Pancreas (tissue), 10 donors: Measurements from ENCODE around the gene CHST11. TPM values are rescaled to one million over a fixed set of nuclear protein-coding genes. Genes with fewer than 3 reads are reported as not detected.

Source experiments
- ATAC-seq, 4 donors: fragments of 200-7000 bp; cut with Tn5 transposase; one replicate each; pipeline versions ENCODE4 v1.8.0 to v1.9.1; 2020; ENCODE audit warnings: mild to moderate bottlenecking in 4 of 4, moderate library complexity in 4 of 4
- DNase-seq, 6 donors: peaks; one replicate each; pipeline ENCODE4 v3.0.0-alpha.2; 2020
- FAIRE-seq: peaks from 2 replicates; lab custom pipeline; 2012; peaks lifted over from hg19 to GRCh38; lab: Jason Lieb, UNC
- H3K27ac ChIP-seq, 4 donors: fragments of 200-600 bp; sonication (generic); 1 replicate in 3 of 4; 2 replicates in 1 of 4; pipeline versions ENCODE4 v1.5.0 to v1.8.0; 2020
- H3K27me3 ChIP-seq, 4 donors: fragments of 200-600 bp; one replicate each; pipeline ENCODE4 v1.8.0; 2021
- H3K36me3 ChIP-seq, 3 donors: fragments of 200-600 bp; sonication (generic) in 1 of 3; one replicate each; pipeline versions ENCODE4 v1.5.0 to v1.8.0; 2020 to 2021
- H3K4me1 ChIP-seq, 3 donors: fragments of 200-600 bp; one replicate each; pipeline ENCODE4 v1.8.0; 2021
- H3K4me3 ChIP-seq, 4 donors: fragments of 200-600 bp; sonication (generic) in 2 of 4; one replicate each; pipeline versions ENCODE4 v1.5.0 to v1.8.0; 2020 to 2021
- H3K9me3 ChIP-seq, 4 donors: fragments of 200-600 bp; one replicate each; pipeline ENCODE4 v1.8.0; 2021
- CTCF ChIP-seq, 4 donors: fragments of 200-600 bp; sonication (generic) in 3 of 4; IDR thresholded peaks; one replicate each; pipeline versions ENCODE4 v1.5.0 to v1.8.0; 2021; ENCODE audit warnings: antibody characterized with exemption in 4 of 4
- WGBS, 2 donors: extraction: QIAGEN DNeasy Blood & Tissue Kit; methylation state at CpG; one replicate each; pipeline ENCODE4 v1.1.7; 2013; 5-methylcytosine and 5-hydroxymethylcytosine counted together
- intact Hi-C, 3 donors: fragments of 100-400 bp; cut with DNase I; formaldehyde crosslinking; loops; one replicate each; pipeline versions ENCODE4 v1.11.1 to v1.14.2; 2022
- polyA plus RNA-seq, 2 donors: library from polyadenylated mRNA; stranded (reverse); fragments of 200-250 nt; gene quantifications; one replicate each; pipeline ENCODE4 v1.2.3, GENCODE V29; 2013
- total RNA-seq, 6 donors: library from RNA; stranded (reverse); fragmentation: NEBNext Ultra II Directional in 4 of 6; extraction: Animal tissue kit (Norgen Biotek cat#: 25700) in 4 of 6; gene quantifications; one replicate each; pipeline versions ENCODE4 v1.2.1 to v1.2.4, GENCODE V29; 2021 to 2023
- donor health status: healthy with polysubstance abuse.
- donor health status: DM: no; HTN: no; CAD: no; lungs with moderate emphysema.
- donor health status: DM: no; HTN: no; CAD: no.
- donor health status: control.
- donor health status: control.
- donor health status: Bipolar disorder and iron deficiency.
- donor health status: DM: yes; HTN: yes; CAD: no.
- donor health status: DM: no; HTN: no; CAD: no.
- donor health status: DM: no; HTN: no; CAD: no.
- donor health status: DM: yes; HTN: yes; CAD: no.

CHST11 gene
- total and polyA plus RNA-seq, 8 donors: 1.1 to 14.8 (median 7.8) TPM

- H3K27me3 ChIP-seq: no peaks in the 10 kb centered on the region
- H3K4me1 ChIP-seq: peaks cover 0 to 3% (median 0%) of the 10 kb centered on the region in 3 donors
- WGBS, 2 donors: 92 to 97% methylated on average over 1 of the region's 1 CpG
- no peak overlapping the region for H3K4me3 ChIP-seq
- no peak for ATAC-seq
- TF ChIP-seq CTCF (IDR thresholded peaks at IDR 0.05): no peak
- H3K9me3 ChIP-seq: no peaks in the 10 kb centered on the region
- FAIRE-seq: no peak
- no peak overlapping the region for H3K27ac ChIP-seq
- intact Hi-C loops: no loop called here
- no peaks in the 10 kb centered on the region for H3K36me3 ChIP-seq
- DNase-seq: no peak
Observed at GRCh38 chr12:104751120-104751519, 294.4 kb downstream of the CHST11 start.

- Histone ChIP-seq H3K9me3 (no peaks in the 10 kb centered on the region), H3K4me3 (no peak overlapping the region), H3K4me1 (peaks cover 0 to 3% (median 0%) of the 10 kb centered on the region in 3 donors), H3K36me3 (no peaks in the 10 kb centered on the region), H3K27ac (no peak overlapping the region), H3K27me3 (no peaks in the 10 kb centered on the region)
- WGBS, 2 donors: 89 to 93% methylated on average over 3 of the region's 3 CpGs
- ATAC-seq: no peak
- FAIRE-seq: no peak
- intact Hi-C loops: no loop called here
- no peak for DNase-seq
- TF ChIP-seq CTCF (IDR thresholded peaks at IDR 0.05): no peak
Observed at GRCh38 chr12:104751594-104751993, 294.8 kb downstream of the CHST11 start.

- H3K4me3 ChIP-seq: no peak overlapping the region
- H3K27ac ChIP-seq: no peak overlapping the region
- no peaks in the 10 kb centered on the region for H3K9me3 ChIP-seq
- no peak for FAIRE-seq
- no peak for ATAC-seq
- DNase-seq: no peak
- 93 to 97% methylated on average over 4 of the region's 4 CpGs for WGBS, 2 donors
- TF ChIP-seq CTCF (IDR thresholded peaks at IDR 0.05): no peak
- peaks cover 0 to 3% (median 0%) of the 10 kb centered on the region in 3 donors for H3K4me1 ChIP-seq
- H3K27me3 ChIP-seq: no peaks in the 10 kb centered on the region
- intact Hi-C loops: no loop called here
- H3K36me3 ChIP-seq: no peaks in the 10 kb centered on the region
Observed at GRCh38 chr12:104752016-104752415, 295.3 kb downstream of the CHST11 start.

- no peaks in the 10 kb centered on the region for H3K36me3 ChIP-seq
- ATAC-seq (no peak), DNase-seq (no peak), FAIRE-seq (no peak)
- no peak overlapping the region for H3K27ac ChIP-seq
- peaks cover 0 to 3% (median 0%) of the 10 kb centered on the region in 3 donors for H3K4me1 ChIP-seq
- intact Hi-C loops: no loop called here
- no peak for TF ChIP-seq CTCF (IDR thresholded peaks at IDR 0.05)
- no peaks in the 10 kb centered on the region for H3K9me3 ChIP-seq
- no peak overlapping the region for H3K4me3 ChIP-seq
- H3K27me3 ChIP-seq: no peaks in the 10 kb centered on the region
- WGBS, 2 donors: 90 to 93% methylated on average over 7 of the region's 7 CpGs
Observed at GRCh38 chr12:104752881-104753280, 296.1 kb downstream of the CHST11 start.

GRCh38 chr12:104756901-104757300 lies 300.2 kb downstream of the CHST11 start:
- TF ChIP-seq CTCF (IDR thresholded peaks at IDR 0.05): no peak
- Histone ChIP-seq H3K4me1 (no peaks in the 10 kb centered on the region), H3K9me3 (no peaks in the 10 kb centered on the region), H3K27me3 (no peaks in the 10 kb centered on the region), H3K4me3 (no peak overlapping the region), H3K27ac (no peak overlapping the region), H3K36me3 (no peaks in the 10 kb centered on the region)
- WGBS, 2 donors: 96 to 99% methylated on average over 20 of the region's 20 CpGs
- no peak for ATAC-seq
- DNase-seq: no peak
- intact Hi-C loops: no loop called here
- no peak for FAIRE-seq
